K562 (cell line): ENCODE results near the gene NAA11. TPM values are rescaled to one million over a fixed set of nuclear protein-coding genes. Genes with fewer than 3 reads are reported as not detected.

ENCODE experiments used
- ATF1 ChIP-seq, 2 experiments: fragments of 450-650 bp in 1 of 2; IDR thresholded peaks; 2 replicates each; pipeline ENCODE4 v1.6.1; 2016; ENCODE audit warnings: missing compliant biosample characterization in 1 of 2, missing genetic modification characterization in 1 of 2
- CEBPB ChIP-seq: fragments of 450-650 bp; IDR thresholded peaks from 2 replicates; pipeline ENCODE4 v1.6.1; 2016; ENCODE audit warnings: missing genetic modification characterization, missing compliant biosample characterization
- CXXC5 ChIP-seq: fragments of 250-450 bp; sonication (Bioruptor Pico); IDR thresholded peaks from 2 replicates; pipeline ENCODE4 v1.8.0; 2022; ENCODE audit warnings: inconsistent platforms, mild to moderate bottlenecking, moderate library complexity
- DACH1 ChIP-seq: fragments of 450-650 bp; IDR thresholded peaks from 2 replicates; pipeline ENCODE4 v1.6.1; 2018; ENCODE audit not compliant: partially characterized antibody
- ELF1 ChIP-seq: fragments of 200-800 bp; sonication (Bioruptor generic); IDR thresholded peaks from 2 replicates; pipeline ENCODE4 v1.6.1; 2016; ENCODE audit warnings: missing genetic modification characterization, missing compliant biosample characterization
- HDAC8 ChIP-seq: fragments of 450-650 bp; IDR thresholded peaks from 2 replicates; pipeline ENCODE4 v1.6.1; 2016; ENCODE audit warnings: mild to moderate bottlenecking, missing genetic modification characterization, moderate library complexity, missing compliant biosample characterization
- JUNB ChIP-seq: fragments of 450-650 bp; formaldehyde crosslinking; conservative IDR thresholded peaks from 2 replicates; pipeline ENCODE4 v1.4.0; 2020; ENCODE audit warnings: mild to moderate bottlenecking
- KLF6 ChIP-seq: fragments of 250-450 bp; sonication (Bioruptor Pico); IDR thresholded peaks from 2 replicates; pipeline ENCODE4 v1.4.0; 2020; ENCODE audit warnings: mild to moderate bottlenecking, moderate library complexity, borderline replicate concordance
- MEF2D ChIP-seq: conservative IDR thresholded peaks from 2 replicates; pipeline ENCODE4 v1.6.1; 2016; ENCODE audit warnings: low read depth, missing genetic modification characterization, missing compliant biosample characterization
- MTA3 ChIP-seq: fragments of 450-650 bp; formaldehyde crosslinking; IDR thresholded peaks from 2 replicates; pipeline ENCODE4 v1.6.1; 2017; ENCODE audit warnings: mild to moderate bottlenecking, borderline replicate concordance
- NR2C2 ChIP-seq, 2 experiments: fragments of 200-800 bp in 1 of 2; sonication (Bioruptor generic) in 1 of 2; sonication (generic) in 1 of 2; formaldehyde crosslinking in 1 of 2; IDR thresholded peaks; 2 replicates each; pipeline versions ENCODE4 v1.6.1 to v1.8.0; 2016 to 2022; ENCODE audit warnings: mild to moderate bottlenecking in 1 of 2, missing compliant biosample characterization in 1 of 2, missing genetic modification characterization in 1 of 2, missing genetic modification reagents in 1 of 2
- NR4A1 ChIP-seq, 2 experiments: fragments of 250-450 bp in 1 of 2; fragments of 450-650 bp in 1 of 2; sonication (Bioruptor Pico) in 1 of 2; IDR thresholded peaks; 2 replicates each; pipeline versions ENCODE4 v1.4.0 to v1.6.1; 2016 to 2020; ENCODE audit warnings: mild to moderate bottlenecking in 2 of 2, missing compliant biosample characterization in 1 of 2, missing genetic modification characterization in 1 of 2, moderate library complexity in 1 of 2
- POLR2A ChIP-seq: fragments of 450-650 bp; conservative IDR thresholded peaks from 2 replicates; pipeline ENCODE4 v1.6.1; 2016
- SMAD3 ChIP-seq: fragments of 450-650 bp; formaldehyde crosslinking; conservative IDR thresholded peaks from 2 replicates; pipeline ENCODE4 v1.4.0; 2020; ENCODE audit warnings: mild to moderate bottlenecking
- SMAD4 ChIP-seq: fragments of 250-450 bp; sonication (Bioruptor Pico); conservative IDR thresholded peaks from 2 replicates; pipeline ENCODE4 v1.8.0; 2021; ENCODE audit warnings: inconsistent platforms, mild to moderate bottlenecking, moderate library complexity
- SNIP1 ChIP-seq: fragments of 450-650 bp; IDR thresholded peaks from 2 replicates; pipeline ENCODE4 v1.7.1; 2017; ENCODE audit warnings: low read depth, mild to moderate bottlenecking
- TFE3 ChIP-seq: fragments of 450-650 bp; formaldehyde crosslinking; IDR thresholded peaks from 2 replicates; pipeline ENCODE4 v1.4.0; 2020; ENCODE audit warnings: mild to moderate bottlenecking, mixed read lengths
- ZBTB11 ChIP-seq, 3 experiments: fragments of 200-800 bp in 1 of 3; fragments of 250-450 bp in 1 of 3; fragments of 450-650 bp in 1 of 3; sonication (Bioruptor Pico) in 1 of 3; sonication (Bioruptor generic) in 1 of 3; formaldehyde crosslinking in 1 of 3; IDR thresholded peaks; 2 replicates each; pipeline versions ENCODE4 v1.6.1 to v1.8.0; 2016 to 2022; ENCODE audit warnings: mild to moderate bottlenecking in 2 of 3, missing genetic modification characterization in 2 of 3, missing compliant biosample characterization in 1 of 3, moderate library complexity in 1 of 3
- ZNF175 ChIP-seq: fragments of 200-800 bp; sonication (Bioruptor generic); IDR thresholded peaks from 2 replicates; pipeline ENCODE4 v1.6.1; 2016; ENCODE audit warnings: low read depth, mild to moderate bottlenecking, missing genetic modification characterization, missing compliant biosample characterization
- ZNF316 ChIP-seq: fragments of 450-650 bp; IDR thresholded peaks from 2 replicates; pipeline ENCODE4 v1.6.1; 2016
- ZNF449 ChIP-seq: fragments of 250-450 bp; sonication (Bioruptor Pico); IDR thresholded peaks from 2 replicates; pipeline ENCODE4 v1.8.0; 2022; ENCODE audit warnings: moderate library complexity, mild to moderate bottlenecking, inconsistent platforms
- polyA plus RNA-seq, 8 experiments: library from polyadenylated mRNA; depleted of rRNA in 4 of 8; stranded (reverse) in 5 of 8; unstranded in 3 of 8; fragments of >200 nt; fragmentation: Nextera tagmentation in 2 of 8; fragmentation: Illumina TruSeq in 1 of 8; extraction: Ambion mirVana in 2 of 8; extraction: Trizol in 1 of 8; gene quantifications; 2 replicates each; pipeline versions ENCODE4 v1.2.1 to v1.2.3, GENCODE V29; 2011 to 2014; ENCODE audit warnings: inconsistent platforms in 1 of 8, missing spikeins in 1 of 8
- total RNA-seq, 7 experiments: library from RNA; depleted of rRNA in 6 of 7; stranded (reverse); fragments of >200 nt in 6 of 7; fragmentation: Illumina TruSeq in 2 of 7; extraction: Trizol in 2 of 7; gene quantifications; 2 replicates each; pipeline versions ENCODE4 v1.2.1 to v1.2.3, GENCODE V29; 2011 to 2021; ENCODE audit warnings: low replicate concordance in 1 of 7

NAA11 gene
- total and polyA plus RNA-seq, 9 of the 15 experiments (the other 6 are each of a cell fraction or from before 2014, with no cell fraction given), result 17.1 to 34.6 (median 23.1) TPM

DNA sequence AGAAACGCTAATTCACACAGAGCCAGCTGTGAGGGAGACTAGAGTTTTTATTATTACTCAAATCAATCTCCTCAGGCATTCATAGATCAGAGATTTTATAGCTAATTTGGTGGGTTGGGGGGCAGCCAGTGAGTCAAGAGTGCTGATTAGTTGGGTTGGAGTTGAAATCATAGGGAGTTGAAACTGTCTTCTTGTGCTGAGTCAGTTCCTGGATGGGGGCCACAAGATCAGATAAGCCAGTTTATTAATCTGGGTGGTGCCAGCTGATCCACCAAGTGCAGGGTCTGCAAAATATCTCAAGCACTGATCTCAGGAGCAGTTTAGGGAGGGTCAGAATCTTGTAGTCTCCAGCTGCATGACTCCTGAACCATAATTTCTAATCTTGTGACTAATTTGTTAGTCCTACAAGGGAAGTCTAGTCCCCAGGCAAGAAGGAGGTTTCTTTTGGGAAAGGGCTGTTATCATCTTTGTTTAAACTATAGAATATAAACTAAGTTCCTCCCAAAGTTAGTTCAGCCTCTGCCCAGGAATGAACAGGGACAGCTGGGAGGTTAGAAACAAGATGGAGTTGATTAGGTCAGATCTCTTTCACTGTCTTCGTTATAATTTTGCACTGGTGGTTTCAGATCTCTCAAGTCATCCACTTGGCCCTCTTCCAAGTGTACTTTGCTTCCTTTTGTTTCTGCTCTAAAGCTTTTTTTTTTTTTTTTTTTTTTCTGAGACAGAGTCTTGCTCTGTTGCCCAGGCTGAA is 5.4 kb upstream of the NAA11 start (continued):
- no peak for TF ChIP-seq MTA3
- peak; percentile 83 for TF ChIP-seq SMAD4 (CRISPR knock-in tag)
- no peak for TF ChIP-seq JUNB (CRISPR knock-in tag)
- no peak for TF ChIP-seq CEBPB (tag)
- peak; percentile 78; the same call in 1 of the 2 replicates for TF ChIP-seq MEF2D (tag)
- TF ChIP-seq ATF1 (CRISPR knock-in tag; IDR thresholded peaks at IDR 0.05), result no peak
- 0 out of 2 replicates have a peak, but pooled peaks have one; percentile 44 for TF ChIP-seq ATF1 (tag; IDR thresholded peaks at IDR 0.05)
- TF ChIP-seq ZNF175 (CRISPR knock-in tag), result peak; percentile 84
- peak in 1 of 3 experiments; percentile 59; a peak in 2 of 6 replicates for TF ChIP-seq ZBTB11 (CRISPR knock-in tag; IDR thresholded peaks at IDR 0.05)
- TF ChIP-seq NR4A1 (CRISPR knock-in tag; IDR thresholded peaks at IDR 0.05), result no peak
- peak; percentile 91 for TF ChIP-seq NR4A1 (tag; IDR thresholded peaks at IDR 0.05)
- TF ChIP-seq TFE3 (CRISPR knock-in tag), result no peak
- peak; percentile 70 for TF ChIP-seq ZNF316
- peak; percentile 89; the same call in 1 of the 2 replicates for TF ChIP-seq KLF6 (CRISPR knock-in tag)
- 0 out of 2 replicates have a peak, but pooled peaks have one; percentile 49 for TF ChIP-seq HDAC8 (tag)
- no peak for TF ChIP-seq SNIP1
- TF ChIP-seq POLR2A, result no peak
- peak; percentile 74 for TF ChIP-seq DACH1
- no peak for TF ChIP-seq NR2C2 (CRISPR knock-in tag; IDR thresholded peaks at IDR 0.05)
- peak; percentile 51 for TF ChIP-seq NR2C2 (tag; IDR thresholded peaks at IDR 0.05)
- TF ChIP-seq ZNF449 (CRISPR knock-in tag), result peak; percentile 82; the same call in 1 of the 2 replicates
- TF ChIP-seq CXXC5 (CRISPR knock-in tag), result peak; percentile 66
- peak; percentile 93 for TF ChIP-seq SMAD3 (CRISPR knock-in tag)
- TF ChIP-seq ELF1 (tag), result 0 out of 2 replicates have a peak, but pooled peaks have one; percentile 61
